GM23338 (cell line): ENCODE data around the gene ANKRD60. TPM values are rescaled to one million over a fixed set of nuclear protein-coding genes. Genes with fewer than 3 reads are reported as not detected.

Source experiments
- CREB1 ChIP-seq: fragments of 250-450 bp; sonication (Bioruptor Pico); IDR thresholded peaks from 2 replicates; pipeline ENCODE4 v1.5.0; 2020; ENCODE audit warnings: low read depth, mild to moderate bottlenecking, moderate library complexity
- EZH2 ChIP-seq: fragments of 200-600 bp; sonication (generic); IDR thresholded peaks from one replicate; pipeline ENCODE4 v1.8.0; 2017; ENCODE audit warnings: antibody characterized with exemption, mild to moderate bottlenecking, low read depth; ENCODE audit not compliant: unreplicated experiment
- EZH2phosphoT487 ChIP-seq: fragments of 200-600 bp; sonication (generic); IDR thresholded peaks from one replicate; pipeline ENCODE4 v1.8.1; 2018; ENCODE audit warnings: antibody characterized with exemption; ENCODE audit not compliant: unreplicated experiment
- JUNB ChIP-seq: IDR thresholded peaks from one replicate; pipeline ENCODE4 v1.6.1; 2016; ENCODE audit warnings: antibody characterized with exemption; ENCODE audit not compliant: unreplicated experiment
- NANOG ChIP-seq: IDR thresholded peaks from 2 replicates; pipeline ENCODE4 v1.6.1; 2016; ENCODE audit warnings: antibody characterized with exemption, borderline replicate concordance
- POLR2AphosphoS5 ChIP-seq: IDR thresholded peaks from 2 replicates; pipeline ENCODE4 v1.6.1; 2016; ENCODE audit warnings: antibody characterized with exemption, low read depth
- REST ChIP-seq: IDR thresholded peaks from one replicate; pipeline ENCODE4 v1.6.1; 2018; ENCODE audit warnings: antibody characterized with exemption; ENCODE audit not compliant: unreplicated experiment
- STAT1 ChIP-seq: IDR thresholded peaks from one replicate; pipeline ENCODE4 v1.6.1; 2016; ENCODE audit warnings: antibody characterized with exemption; ENCODE audit not compliant: unreplicated experiment
- ZNF331 ChIP-seq: fragments of 250-450 bp; sonication (Bioruptor Pico); IDR thresholded peaks from 2 replicates; pipeline ENCODE4 v1.5.0; 2020; ENCODE audit warnings: low read depth, mild to moderate bottlenecking, moderate library complexity
- ZNF462 ChIP-seq: fragments of 250-450 bp; sonication (Bioruptor Pico); IDR thresholded peaks from 2 replicates; pipeline ENCODE4 v1.5.0; 2020; ENCODE audit warnings: mild to moderate bottlenecking, moderate library complexity
- polyA plus RNA-seq: library from polyadenylated mRNA; unstranded; fragments of >200 nt; fragmentation: Nextera tagmentation; extraction: Ambion mirVana; gene quantifications from 2 replicates; pipeline ENCODE4 v1.2.1, GENCODE V29; 2016
- total RNA-seq: library from RNA; depleted of rRNA; stranded (reverse); fragments of >200 nt; shearing (Covaris generic); gene quantifications from 2 replicates; pipeline ENCODE4 v1.2.3, GENCODE V29; 2014

Gene ANKRD60
- total and polyA plus RNA-seq, 2 experiments from 2014 or later: not detected

GRCh38 chr20:58198901-58199355, 29.5 kb downstream of the ANKRD60 start (continued):
- no peak for TF ChIP-seq ZNF462
- TF ChIP-seq ZNF331 (CRISPR knock-in tag): no peak
- TF ChIP-seq JUNB: no peak
- TF ChIP-seq STAT1: no peak
- TF ChIP-seq EZH2: no peak
- no peak for TF ChIP-seq EZH2phosphoT487
- TF ChIP-seq NANOG: no peak
- no peak for TF ChIP-seq POLR2AphosphoS5
- no peak for TF ChIP-seq REST
- no peak for TF ChIP-seq CREB1 (CRISPR knock-in tag)
